HG02938 (cell line): ENCODE measurements around the gene ZFPL1.

Experiments
- ATAC-seq: cut with Tn5 transposase; IDR thresholded peaks from one replicate; pipeline ENCODE4 v1.9.1; 2021; ENCODE audit warnings: mild to moderate bottlenecking, moderate library complexity; ENCODE audit not compliant: unreplicated experiment

Gene ZFPL1

DNA sequence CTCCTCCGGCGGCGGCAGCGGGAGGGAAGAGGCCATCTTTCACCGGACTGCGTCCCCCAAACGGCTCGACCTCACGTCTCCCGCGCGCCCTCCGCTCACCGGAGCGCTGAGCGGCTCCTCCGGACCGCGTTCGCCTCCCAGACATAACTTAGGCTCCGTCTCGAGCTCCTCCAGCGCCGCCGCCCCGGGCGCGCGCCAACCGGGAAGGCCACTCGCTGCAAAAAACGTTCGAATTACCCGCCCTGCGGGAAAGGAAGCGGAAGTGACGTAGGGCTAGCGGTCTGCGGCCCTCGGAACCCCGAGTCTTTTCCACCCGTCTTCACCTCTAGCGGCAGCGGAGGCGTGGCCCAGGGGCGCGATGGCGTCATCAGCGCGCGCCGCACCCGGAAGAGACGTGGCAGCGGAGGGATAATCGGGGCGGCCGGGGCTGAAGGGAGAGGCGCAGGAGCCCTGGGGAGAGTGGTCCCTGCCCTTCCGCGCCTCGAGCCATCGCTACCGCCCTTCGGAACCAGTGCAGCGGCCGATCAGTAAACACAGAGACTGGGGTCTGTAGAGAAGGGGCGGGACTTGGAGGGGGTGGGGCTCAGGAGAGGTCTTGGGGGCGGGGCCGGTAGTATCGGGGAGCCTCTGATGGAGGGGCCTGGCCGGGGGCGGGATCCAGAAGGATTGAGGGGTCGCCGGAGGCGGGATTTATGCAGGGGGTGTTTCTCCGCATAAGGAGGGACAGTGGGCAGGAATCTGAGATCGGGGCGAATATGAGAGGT is at the start of gene ZFPL1, which contains the start of gene CDCA5:
ZFPL1 (plus strand) TSS at position 389 of the 764 bp plus-strand sequence. CDS start 477 bp downstream, outside the sequence.
CDCA5 (minus strand) TSS at position 207 of the 764 bp plus-strand sequence; CDS start at position 145, 62 bp downstream.
- ATAC-seq: peak; percentile 74

- ATAC-seq: no peak
These were observed 49.6 kb upstream of the ZFPL1 start for GRCh38 chr11:65034423-65034822.

GRCh38 chr11:65035579-65035978 is 48.4 kb upstream of the ZFPL1 start:
- ATAC-seq: no peak

DNA sequence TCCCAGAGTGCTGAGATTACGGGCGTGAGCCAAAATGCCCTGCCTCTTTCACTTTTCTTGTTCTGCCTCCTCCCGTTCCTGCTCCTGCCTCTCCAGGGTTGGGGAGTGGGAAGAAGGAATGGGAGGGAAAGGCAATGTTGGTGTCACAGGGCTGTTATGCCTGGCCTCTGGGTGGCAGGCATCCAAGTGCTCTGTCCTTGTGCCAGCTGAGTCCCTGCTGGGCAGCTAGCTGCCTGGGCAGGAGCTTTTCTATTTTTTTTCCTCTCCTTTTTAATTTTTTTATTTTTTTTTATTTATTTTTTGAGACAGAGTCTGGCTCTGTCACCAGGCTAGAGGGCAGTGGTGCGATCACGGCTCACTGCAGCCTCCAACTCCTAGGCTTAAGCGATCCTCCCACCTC is 47.1 kb upstream of the ZFPL1 start:
- no peak for ATAC-seq

- ATAC-seq: no peak
These were observed 43.5 kb upstream of the ZFPL1 start for GRCh38 chr11:65040520-65040846.

GRCh38 chr11:65040847-65041622 is 43.0 kb upstream of the ZFPL1 start, which contains the start of gene SAC3D1:
Gene SAC3D1, plus strand, starts transcription at chr11:65041210. Its CDS starts 83 bp downstream, at chr11:65041293.
- peak; percentile 90 for ATAC-seq

GRCh38 chr11:65042891-65043290 is 41.1 kb upstream of the ZFPL1 start:
- ATAC-seq: no peak

DNA sequence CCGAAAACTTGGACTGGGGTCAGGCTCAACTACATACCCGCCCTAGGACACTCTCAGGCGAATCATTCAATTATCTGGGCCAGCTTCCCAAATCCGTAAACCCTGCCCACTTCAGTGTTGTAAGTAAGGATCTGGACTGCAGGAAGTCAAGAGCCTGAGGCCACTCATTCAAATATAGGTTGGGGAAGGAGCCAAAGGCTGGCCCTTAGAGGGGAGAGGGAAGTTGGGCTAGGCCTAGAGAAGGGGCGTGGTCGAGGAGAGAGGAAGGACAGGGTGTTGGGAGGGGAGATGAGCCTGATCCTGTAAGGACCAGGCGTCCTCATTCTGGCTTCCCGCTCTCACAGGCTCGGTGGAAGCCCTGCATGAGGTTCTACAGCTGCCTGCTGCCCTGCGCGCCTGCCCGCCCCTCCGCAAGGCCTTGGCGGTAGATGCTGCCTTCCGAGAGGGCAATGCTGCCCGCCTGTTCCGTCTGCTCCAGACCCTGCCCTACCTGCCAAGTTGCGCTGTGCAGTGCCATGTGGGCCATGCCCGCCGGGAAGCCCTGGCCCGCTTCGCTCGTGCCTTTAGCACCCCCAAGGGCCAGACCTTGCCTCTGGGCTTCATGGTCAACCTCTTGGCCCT is 40.0 kb upstream of the ZFPL1 start:
- ATAC-seq: no peak

DNA sequence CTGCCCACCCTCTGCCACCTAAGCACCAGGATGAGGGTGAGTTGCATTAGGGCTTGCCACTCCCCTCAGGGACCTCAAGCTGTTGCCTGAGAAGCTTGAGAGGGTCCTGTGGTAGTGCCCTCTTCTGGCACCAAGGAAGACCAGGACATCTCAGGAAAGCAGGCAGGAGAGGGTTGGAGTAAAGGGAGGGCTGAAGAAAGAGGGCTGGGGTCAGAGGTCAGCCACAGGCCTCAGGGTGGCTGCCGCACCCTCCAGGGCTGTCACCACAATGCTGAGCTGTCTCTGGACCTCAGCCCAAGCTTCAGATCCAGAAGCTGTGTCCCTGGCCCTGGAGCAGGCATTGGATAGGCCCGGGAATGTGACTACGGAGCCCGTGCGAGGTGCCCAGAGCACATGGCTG is 39.0 kb upstream of the ZFPL1 start:
- ATAC-seq: no peak

DNA sequence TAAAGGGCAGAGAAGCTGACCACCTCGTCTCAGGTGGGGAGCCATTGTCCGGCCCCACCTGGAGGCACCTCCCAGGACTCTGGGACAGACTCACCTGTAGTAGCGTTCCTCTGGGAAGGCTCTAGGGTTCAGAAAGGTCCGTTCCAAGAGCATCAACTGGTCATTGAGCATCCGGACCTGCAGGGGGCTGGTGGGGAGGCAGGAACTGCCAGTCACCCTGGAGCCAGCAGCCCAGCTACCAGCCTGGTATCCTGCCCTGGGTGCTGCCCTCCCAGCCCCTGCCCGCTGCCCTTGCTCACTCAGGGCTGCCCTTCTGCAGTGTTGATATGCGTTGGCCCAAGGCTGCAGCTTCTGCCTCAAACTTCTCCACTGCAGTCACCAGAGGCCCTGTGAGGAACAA is 38.3 kb upstream of the ZFPL1 start:
- no peak for ATAC-seq

GRCh38 chr11:65047581-65048422 is 36.2 kb upstream of the ZFPL1 start:
- no peak for ATAC-seq

DNA sequence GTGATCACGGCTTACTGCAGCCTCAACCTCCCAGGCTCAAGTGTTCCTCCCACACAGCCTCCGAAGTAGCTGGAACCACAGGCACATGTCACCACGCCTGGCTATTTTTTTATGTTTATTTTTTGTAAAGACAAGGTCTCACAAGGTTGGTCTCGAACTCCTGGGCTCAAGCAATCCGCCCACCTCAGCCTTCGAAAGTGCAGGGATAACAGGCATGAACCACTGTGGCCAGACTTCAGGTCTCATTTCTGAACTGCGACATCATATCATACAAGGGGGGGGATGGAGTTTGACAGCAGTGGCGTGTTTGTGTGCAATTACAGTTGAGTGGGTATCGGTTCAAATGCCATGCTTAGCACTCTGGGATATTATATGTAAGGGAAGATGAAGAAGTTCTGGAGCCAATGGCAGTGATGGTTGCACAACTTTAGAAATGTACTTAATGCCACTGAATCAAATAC is 32.6 kb upstream of the ZFPL1 start:
- no peak for ATAC-seq

- no peak for ATAC-seq
These were observed 30.1 kb upstream of the ZFPL1 start for GRCh38 chr11:65053827-65054508.

- no peak for ATAC-seq
These were observed 28.5 kb upstream of the ZFPL1 start for GRCh38 chr11:65055538-65055937.

DNA sequence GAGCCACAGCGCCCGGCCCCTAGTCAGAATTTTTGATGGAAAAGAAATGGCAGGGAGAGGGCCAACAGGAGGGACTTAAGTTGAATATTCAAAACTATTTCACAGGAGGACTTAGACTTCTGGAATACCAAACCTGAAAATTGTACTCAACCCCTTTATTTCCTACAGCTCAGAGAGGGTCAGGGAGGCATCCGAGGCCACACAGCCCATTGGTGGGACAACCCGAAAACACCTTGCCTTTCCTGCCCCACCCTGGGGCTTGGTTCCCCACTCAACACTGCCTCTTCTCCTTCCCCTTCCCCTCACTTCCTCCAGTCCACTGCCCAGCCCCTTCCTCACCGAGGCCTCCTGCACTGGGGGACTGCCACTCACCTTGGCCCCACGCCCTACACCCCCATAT is 27.0 kb upstream of the ZFPL1 start:
- ATAC-seq: no peak

DNA sequence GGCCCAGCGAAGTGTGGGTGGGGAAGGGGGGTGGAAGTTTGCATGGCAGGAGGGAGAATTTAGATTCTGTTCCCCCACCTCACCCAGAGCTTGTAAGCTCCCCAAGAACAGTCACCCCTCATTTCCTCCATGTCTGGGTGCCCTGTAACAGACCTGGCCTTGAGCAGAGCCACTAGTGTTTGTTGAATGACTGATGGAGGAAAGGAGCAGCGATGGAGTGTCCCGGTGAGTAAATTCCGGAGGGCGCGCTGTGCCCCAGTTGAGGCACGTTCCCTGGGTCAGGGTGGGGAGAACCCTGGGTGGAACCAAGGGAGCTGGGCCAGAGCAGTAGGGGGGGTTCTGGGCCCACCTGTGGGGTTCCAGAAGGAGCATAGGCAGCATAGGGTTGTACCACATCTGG is 26.5 kb upstream of the ZFPL1 start:
- no peak for ATAC-seq

DNA sequence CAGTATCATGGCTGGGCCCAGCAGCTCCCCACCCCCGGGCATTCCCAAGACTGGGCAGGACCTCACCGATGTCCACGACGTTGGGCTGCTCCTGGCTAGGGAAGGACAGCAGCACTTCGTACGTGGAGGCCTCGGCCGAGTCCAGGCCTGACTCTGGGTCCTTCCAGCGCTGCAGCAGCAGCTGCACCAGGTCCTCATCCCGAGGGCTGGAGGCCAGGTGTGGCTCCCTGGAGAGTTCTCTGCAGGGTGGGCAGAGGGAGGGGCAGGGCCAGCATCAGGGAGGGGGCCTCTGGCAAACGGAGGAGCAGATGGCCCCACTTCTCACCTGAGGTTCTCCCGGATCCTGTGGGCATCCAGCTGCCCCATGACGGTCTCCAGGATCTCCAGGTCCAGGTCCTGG is 26.0 kb upstream of the ZFPL1 start:
- no peak for ATAC-seq

GRCh38 chr11:65058419-65059054 is 25.5 kb upstream of the ZFPL1 start, which contains the start of gene NAALADL1:
Gene NAALADL1, minus strand, starts transcription at chr11:65058553. Its CDS starts 32 bp downstream, at chr11:65058521.
- ATAC-seq: no peak

- ATAC-seq: no peak
These were observed 24.5 kb upstream of the ZFPL1 start for GRCh38 chr11:65059523-65059922.
